HuH-7.5 (cell line): ENCODE results near the gene NGF.

Experiments
- DNase-seq: peaks from one replicate; pipeline ENCODE4 v3.0.0; 2011; ENCODE audit warnings: low spot score

NGF gene

DNA sequence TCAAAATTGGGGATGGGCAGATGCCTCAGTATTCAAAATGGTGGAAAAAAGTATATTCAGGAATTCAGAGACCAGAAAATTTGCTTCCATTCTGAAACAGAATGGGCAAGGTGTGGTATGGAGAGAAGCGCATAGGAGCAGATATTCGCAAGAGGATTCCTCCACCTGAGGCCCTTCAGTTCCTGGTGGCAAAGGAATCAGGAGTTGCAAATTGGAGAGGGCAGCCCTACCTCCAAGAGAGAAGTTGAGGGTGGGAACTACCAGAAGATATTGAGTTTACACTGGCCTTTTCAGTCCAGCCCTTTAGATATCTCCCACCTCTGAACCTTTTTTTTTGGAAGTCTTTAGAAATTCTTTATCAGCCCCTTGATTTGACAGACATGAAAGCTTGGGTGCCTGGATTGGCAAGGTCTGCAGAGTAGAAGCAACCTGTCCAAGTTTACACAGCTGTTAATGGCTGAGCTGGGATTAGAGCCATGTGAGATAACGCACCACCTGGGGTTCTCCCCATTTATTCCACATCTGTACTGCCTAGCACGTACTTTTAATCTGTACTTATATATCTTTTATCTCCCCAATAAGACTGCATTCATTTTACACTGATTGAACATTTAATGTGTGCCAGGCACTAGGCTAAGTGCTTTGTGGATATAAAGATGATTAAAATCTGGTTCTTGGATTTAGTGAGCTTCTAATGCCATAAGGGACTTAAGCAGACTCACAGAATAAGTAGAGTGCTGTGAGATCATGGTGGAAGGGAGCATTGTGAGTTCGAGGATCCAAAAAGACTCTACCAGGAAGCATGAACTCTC, 99.5 kb downstream of the NGF start:
- no peak for DNase-seq

DNA sequence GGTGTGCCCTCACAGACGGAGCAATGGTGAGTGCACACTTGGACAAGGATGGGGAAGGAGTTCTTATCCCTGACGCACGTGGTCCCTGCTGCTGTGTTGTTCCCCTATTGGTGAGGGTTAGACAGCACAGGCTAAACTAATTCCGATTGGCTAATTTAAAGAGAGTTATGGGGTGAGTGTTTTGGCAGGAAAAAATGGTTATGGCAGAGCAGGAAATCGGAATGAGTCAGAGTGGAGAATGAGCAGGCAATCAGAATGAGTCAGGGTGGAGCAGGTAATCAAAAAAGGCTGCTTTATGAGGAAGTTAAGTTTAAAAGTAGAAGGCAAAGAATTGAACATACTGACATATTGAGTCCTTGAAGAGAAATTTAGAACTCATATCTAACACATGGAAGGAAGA, 100.5 kb downstream of the NGF start:
- DNase-seq, result no peak

DNA sequence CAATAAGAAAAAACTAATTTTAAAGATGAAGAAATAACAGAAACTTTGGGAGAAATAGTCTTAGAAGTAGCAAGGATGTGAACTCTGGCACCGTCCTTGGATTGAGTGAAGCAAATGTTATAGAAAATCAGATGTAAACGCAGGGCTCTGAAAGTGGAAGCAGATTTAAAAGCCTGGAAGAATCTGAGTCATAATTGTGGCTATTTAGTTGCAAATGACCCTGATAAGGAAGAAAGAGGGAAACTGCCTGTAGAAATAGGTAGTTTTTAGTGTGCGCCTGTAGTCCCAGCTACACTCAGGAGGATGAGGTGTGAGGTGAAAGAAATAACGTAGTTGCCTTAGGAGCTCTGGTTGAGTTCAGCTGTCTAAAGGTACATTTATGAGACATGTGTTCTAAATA, 101.0 kb downstream of the NGF start:
- DNase-seq, result no peak
